Measurements from ENCODE around the gene HDAC9.
A peak's percentile ranks its signal among the peaks of the same experiment; 100 is the strongest.

HDAC9 gene

GRCh38 chr7:18496341-18496700 lies 772 bp downstream of the HDAC9 start:
- FAIRE-seq = peak; percentile 62

GRCh38 chr7:18497082-18497481 lies 1.5 kb downstream of the HDAC9 start:
- TF ChIP-seq POLR2AphosphoS5 (IDR thresholded peaks at IDR 0.05; ENCODE audit: low read depth, low read length) (no peak), POLR2A (IDR thresholded peaks at IDR 0.05; ENCODE audit: low read depth, low read length) (no peak), TAF1 (IDR thresholded peaks at IDR 0.05; ENCODE audit: borderline replicate concordance, low read depth, low read length) (no peak)
- DNase-seq (ENCODE audit: insufficient read length) = no peak
- no peak for FAIRE-seq

More at GRCh38 chr7:18496341-18496700, 772 bp downstream of the HDAC9 start:
- DNase-seq (ENCODE audit: insufficient read length) = no peak
- TF ChIP-seq POLR2AphosphoS5 (IDR thresholded peaks at IDR 0.05; ENCODE audit: low read depth, low read length) (no peak), POLR2A (IDR thresholded peaks at IDR 0.05; ENCODE audit: low read depth, low read length) (no peak), TAF1 (IDR thresholded peaks at IDR 0.05; ENCODE audit: borderline replicate concordance, low read depth, low read length) (no peak)

GRCh38 chr7:18497800-18498199 lies 2.3 kb downstream of the HDAC9 start:
- no peak for FAIRE-seq

DNA sequence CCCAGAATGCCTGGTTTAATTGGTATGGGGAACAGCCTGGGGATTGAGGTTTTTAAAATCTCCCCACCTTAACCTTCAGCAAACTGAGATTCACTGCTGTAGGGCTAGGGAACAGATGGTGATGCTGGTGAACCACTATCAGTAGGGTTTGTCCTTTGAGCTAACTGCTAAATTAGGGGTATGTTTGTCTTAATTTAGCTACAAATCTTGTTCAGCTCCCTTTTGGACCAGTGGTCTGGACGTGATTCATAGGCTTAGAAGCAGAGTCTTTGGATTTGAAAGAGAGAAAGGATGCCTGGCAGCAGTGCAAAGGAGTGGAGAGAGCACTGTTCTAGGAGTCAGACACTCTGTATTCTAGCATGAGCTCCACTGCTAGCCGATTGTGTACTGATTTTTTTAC lies 2.8 kb downstream of the HDAC9 start:
- TF ChIP-seq POLR2A (IDR thresholded peaks at IDR 0.05; ENCODE audit: low read depth, low read length) = no peak
- no peak for TF ChIP-seq POLR2AphosphoS5 (IDR thresholded peaks at IDR 0.05; ENCODE audit: low read depth, low read length)
- no peak for TF ChIP-seq TAF1 (IDR thresholded peaks at IDR 0.05; ENCODE audit: borderline replicate concordance, low read depth, low read length)
- DNase-seq (ENCODE audit: insufficient read length) = no peak
- peak; percentile 33 for FAIRE-seq

More at GRCh38 chr7:18497800-18498199, 2.3 kb downstream of the HDAC9 start:
- DNase-seq (ENCODE audit: insufficient read length) = no peak
- TF ChIP-seq TAF1 (IDR thresholded peaks at IDR 0.05; ENCODE audit: borderline replicate concordance, low read depth, low read length) (no peak), POLR2A (IDR thresholded peaks at IDR 0.05; ENCODE audit: low read depth, low read length) (no peak), POLR2AphosphoS5 (IDR thresholded peaks at IDR 0.05; ENCODE audit: low read depth, low read length) (no peak)

- FAIRE-seq (peak; percentile 74), DNase-seq (ENCODE audit: insufficient read length) (no peak)
- TF ChIP-seq POLR2AphosphoS5 (IDR thresholded peaks at IDR 0.05; ENCODE audit: low read depth, low read length) = no peak
These were observed 4.0 kb downstream of the HDAC9 start for GRCh38 chr7:18499407-18500177.

DNA sequence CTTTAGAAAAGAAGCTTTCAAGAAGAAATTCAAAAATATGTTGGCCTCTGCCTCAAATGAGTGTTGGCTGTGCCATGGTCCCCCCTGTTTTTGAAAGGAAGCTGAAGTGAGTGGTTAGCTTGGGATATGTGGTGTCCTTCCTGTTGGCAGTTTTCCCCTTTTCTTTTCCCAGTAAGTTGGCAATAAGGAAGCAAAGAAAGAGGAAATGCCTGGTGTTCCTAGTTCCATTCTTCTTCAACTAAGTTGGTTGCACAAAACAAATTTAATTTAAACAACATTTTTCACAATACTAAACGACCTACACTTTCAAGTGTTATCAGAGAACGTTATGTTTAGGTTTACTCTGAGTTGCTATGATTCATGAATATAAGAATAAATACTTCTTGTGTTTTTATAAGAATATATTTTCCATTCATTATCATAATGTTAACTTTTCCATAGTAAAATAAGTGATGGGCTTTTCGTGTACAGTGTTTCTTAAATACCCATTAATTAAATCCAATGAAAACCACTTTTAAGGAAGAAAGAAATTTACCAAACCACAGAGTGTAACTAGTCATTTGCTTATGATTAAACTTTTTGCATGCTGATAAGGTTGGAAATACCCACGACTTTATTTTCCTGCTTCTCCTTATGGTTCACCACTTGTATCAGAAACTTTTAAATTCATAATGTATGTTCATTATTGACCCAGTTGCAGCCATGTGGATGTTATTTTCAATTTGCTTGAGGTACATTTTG lies 7.7 kb downstream of the HDAC9 start:
- TF ChIP-seq POLR2AphosphoS5 (IDR thresholded peaks at IDR 0.05; ENCODE audit: low read depth, low read length) (no peak), POLR2A (IDR thresholded peaks at IDR 0.05; ENCODE audit: low read depth, low read length) (no peak), TAF1 (IDR thresholded peaks at IDR 0.05; ENCODE audit: borderline replicate concordance, low read depth, low read length) (no peak)
- FAIRE-seq = peak; percentile 66

DNA sequence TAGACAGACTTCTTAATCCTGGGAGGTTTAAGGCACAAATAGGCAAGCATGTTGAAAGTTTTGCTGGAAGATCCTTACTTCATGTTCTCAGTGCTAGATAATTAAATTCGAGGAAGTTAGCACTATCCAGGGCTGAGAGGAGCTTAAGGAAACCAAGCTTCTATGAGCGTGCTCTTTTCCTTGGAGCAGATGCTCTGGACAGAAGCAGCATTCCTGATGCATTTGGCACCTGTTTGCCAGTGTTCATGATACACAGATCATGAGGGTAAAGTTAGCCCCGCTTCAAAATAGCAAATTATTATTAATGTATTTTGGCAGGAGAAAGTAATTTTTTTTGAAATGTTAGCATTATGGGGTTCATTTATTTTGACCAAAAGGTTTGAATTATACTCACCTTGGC lies 9.4 kb downstream of the HDAC9 start:
- TF ChIP-seq POLR2AphosphoS5 (IDR thresholded peaks at IDR 0.05; ENCODE audit: low read depth, low read length) (no peak), TAF1 (IDR thresholded peaks at IDR 0.05; ENCODE audit: borderline replicate concordance, low read depth, low read length) (no peak), POLR2A (IDR thresholded peaks at IDR 0.05; ENCODE audit: low read depth, low read length) (no peak)
- DNase-seq (ENCODE audit: insufficient read length) = no peak
- no peak for FAIRE-seq

More for the DNA sequence above, 7.7 kb downstream of the HDAC9 start:
- DNase-seq (ENCODE audit: insufficient read length) = no peak

DNA sequence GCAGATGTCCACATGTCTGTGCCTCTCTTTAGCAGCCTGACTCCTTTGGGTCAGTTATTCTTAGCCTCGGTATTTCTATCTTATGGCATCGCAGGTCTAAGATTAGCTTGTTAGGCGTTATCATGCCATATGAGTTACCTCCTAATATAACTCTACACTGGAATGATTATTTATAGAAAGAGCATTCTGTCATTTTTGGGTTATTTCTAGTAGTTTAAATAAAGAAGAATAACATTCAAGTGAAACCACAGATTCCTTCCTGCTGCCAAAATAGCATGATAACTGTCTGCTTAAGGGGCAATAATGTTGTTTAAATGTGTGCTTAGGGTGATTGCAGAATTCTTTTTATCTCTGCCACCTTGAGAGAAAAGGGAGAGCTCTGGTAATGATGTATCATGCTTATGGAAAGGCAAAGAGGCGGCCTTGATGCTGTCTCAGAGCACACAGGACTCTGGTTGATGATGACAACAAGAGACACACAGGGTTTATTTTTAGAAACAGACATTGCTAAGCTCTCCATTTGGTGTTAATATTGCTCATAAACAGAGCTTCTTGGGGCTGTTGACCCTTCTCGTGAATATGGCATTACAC lies 10.4 kb downstream of the HDAC9 start:
- no peak for TF ChIP-seq POLR2AphosphoS5 (IDR thresholded peaks at IDR 0.05; ENCODE audit: low read depth, low read length)
- no peak for TF ChIP-seq POLR2A (IDR thresholded peaks at IDR 0.05; ENCODE audit: low read depth, low read length)
- no peak for TF ChIP-seq TAF1 (IDR thresholded peaks at IDR 0.05; ENCODE audit: borderline replicate concordance, low read depth, low read length)
- DNase-seq (ENCODE audit: insufficient read length) (no peak), FAIRE-seq (peak; percentile 76)

- DNase-seq (ENCODE audit: insufficient read length) (no peak), FAIRE-seq (peak; percentile 96)
- TF ChIP-seq POLR2AphosphoS5 (IDR thresholded peaks at IDR 0.05; ENCODE audit: low read depth, low read length) (peak; percentile 66; the same call in 1 of the 2 replicates), POLR2A (IDR thresholded peaks at IDR 0.05; ENCODE audit: low read depth, low read length) (peak; percentile 60), TAF1 (IDR thresholded peaks at IDR 0.05; ENCODE audit: borderline replicate concordance, low read depth, low read length) (peak; percentile 48; the same call in 1 of the 2 replicates)
These were observed 13.2 kb downstream of the HDAC9 start for GRCh38 chr7:18508443-18509427.

- TF ChIP-seq TAF1 (IDR thresholded peaks at IDR 0.05; ENCODE audit: borderline replicate concordance, low read depth, low read length) (no peak), POLR2A (IDR thresholded peaks at IDR 0.05; ENCODE audit: low read depth, low read length) (no peak), POLR2AphosphoS5 (IDR thresholded peaks at IDR 0.05; ENCODE audit: low read depth, low read length) (no peak)
- no peak for DNase-seq (ENCODE audit: insufficient read length)
- no peak for FAIRE-seq
These were observed 13.9 kb downstream of the HDAC9 start for GRCh38 chr7:18509481-18509880.

Measured in GM12892 (cell line).